Retinal pigment epithelial cell (primary cell): ENCODE measurements around the gene DNAJC4.

Experiments
- DNase-seq: peaks from one replicate; pipeline ENCODE4 v3.0.0-alpha.2; 2010; ENCODE audit warnings: low read depth
- H3K4me3 ChIP-seq: 2 replicates; pipeline ENCODE4 v1.5.1; 2011; ENCODE audit warnings: mild to moderate bottlenecking, low read length, control low read depth, moderate library complexity
- CTCF ChIP-seq: conservative IDR thresholded peaks from 2 replicates; pipeline ENCODE4 v1.5.1; 2011; ENCODE audit warnings: low read depth, low read length, control low read depth, inconsistent platforms

DNAJC4 gene

GRCh38 chr11:64230171-64230984 lies at the start of gene DNAJC4:
Gene DNAJC4, plus strand, starts transcription at chr11:64230548. Its CDS starts 307 bp downstream, at chr11:64230855.
- no peak for TF ChIP-seq CTCF
- peak; percentile 72 for DNase-seq
- H3K4me3 ChIP-seq: peak within 1 kb of the TSS; percentile 81

GRCh38 chr11:64180891-64181290 lies 49.5 kb upstream of the DNAJC4 start:
- DNase-seq: no peak
- H3K4me3 ChIP-seq: no peak overlapping the region
- no peak for TF ChIP-seq CTCF

- H3K4me3 ChIP-seq: no peak overlapping the region
- DNase-seq: peak; percentile 81
- no peak for TF ChIP-seq CTCF
Measured at GRCh38 chr11:64181506-64182411, 48.6 kb upstream of the DNAJC4 start.

- no peak for TF ChIP-seq CTCF
- H3K4me3 ChIP-seq: no peak overlapping the region
- no peak for DNase-seq
Measured at GRCh38 chr11:64183890-64184289, 46.5 kb upstream of the DNAJC4 start.

- peak; percentile 19 for DNase-seq
- peak; percentile 33 for TF ChIP-seq CTCF
- peak overlapping the region; percentile 60 for H3K4me3 ChIP-seq
Measured at GRCh38 chr11:64185175-64185692, 45.1 kb upstream of the DNAJC4 start.

GRCh38 chr11:64185693-64186491 lies 44.5 kb upstream of the DNAJC4 start, which contains the start of gene STIP1:
Gene STIP1, plus strand, starts transcription at chr11:64186171. Its CDS starts 91 bp downstream, at chr11:64186262.
- DNase-seq: peak; percentile 100
- peak within 1 kb of the TSS; percentile 60 for H3K4me3 ChIP-seq
- peak; percentile 43 for TF ChIP-seq CTCF
